ENCODE measurements around the gene SASH1. TPM values are rescaled to one million over a fixed set of nuclear protein-coding genes. Genes with fewer than 3 reads are reported as not detected.

SASH1 gene
- polyA plus RNA-seq, 1 donor: 30.2 TPM

GRCh38 chr6:148521158-148521557 is 178.5 kb downstream of the SASH1 start:
- no peak for DNase-seq

- DNase-seq: no peak
Observed at GRCh38 chr6:148521586-148521985, 178.9 kb downstream of the SASH1 start.

DNA sequence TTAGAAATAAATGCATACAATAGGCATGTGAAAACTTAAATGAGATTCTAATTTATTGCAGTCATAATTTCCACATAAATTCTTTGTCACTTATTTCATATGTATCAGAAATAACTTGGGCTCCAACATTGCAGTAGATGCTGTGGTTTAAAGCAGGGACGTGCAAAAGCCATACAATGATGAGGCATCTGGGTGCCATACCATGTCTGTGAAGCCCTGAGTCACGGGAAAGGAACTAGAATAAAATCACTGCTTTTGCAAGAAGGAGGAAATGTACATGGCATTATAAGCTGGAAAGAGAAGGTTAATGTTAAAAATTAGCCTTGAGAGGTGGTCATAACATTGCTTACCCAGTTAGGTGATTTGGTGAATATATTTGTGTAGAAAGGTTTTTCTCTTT is 180.4 kb downstream of the SASH1 start:
- DNase-seq: no peak

- DNase-seq: no peak
Observed at GRCh38 chr6:148523551-148523950, 180.9 kb downstream of the SASH1 start.

DNA sequence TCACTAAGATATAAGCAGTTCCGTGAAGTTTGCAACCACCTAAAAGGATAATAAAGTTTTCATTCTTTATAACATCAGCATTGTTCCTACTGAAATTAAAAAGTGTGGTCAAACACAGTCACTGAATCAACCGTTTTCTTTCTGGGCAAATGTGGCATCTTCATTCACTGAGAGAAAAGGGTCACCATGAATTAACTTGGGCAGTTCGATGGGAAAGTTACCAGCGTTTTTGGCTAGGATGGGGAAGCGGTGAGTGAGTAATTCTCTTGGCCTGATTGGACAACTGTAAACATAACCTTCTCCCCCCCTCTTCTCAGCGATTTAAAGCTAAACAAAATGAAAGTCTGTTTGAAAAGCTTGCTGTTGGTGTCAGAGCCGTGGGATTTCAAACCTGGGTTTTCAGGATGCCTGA is 181.8 kb downstream of the SASH1 start:
- no peak for DNase-seq

DNA sequence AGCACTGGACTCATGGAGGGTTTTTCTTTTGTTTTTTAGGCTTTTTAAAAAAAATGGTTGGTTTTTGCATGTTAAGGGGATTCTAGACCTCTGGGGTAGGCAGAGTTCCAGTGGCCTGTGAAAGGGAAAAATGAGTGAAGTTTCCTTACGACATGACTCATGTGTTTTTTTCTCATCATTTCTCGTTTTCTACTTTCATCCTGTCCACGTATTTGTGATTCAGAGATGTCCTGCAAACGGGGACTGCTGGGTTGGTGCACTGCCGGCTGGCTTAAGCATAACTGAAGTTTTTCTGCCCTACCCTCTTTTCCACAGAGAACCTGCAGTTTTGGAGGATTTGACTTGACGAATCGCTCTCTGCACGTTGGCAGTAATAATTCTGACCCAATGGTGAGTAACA is 182.3 kb downstream of the SASH1 start:
- no peak for DNase-seq

DNA sequence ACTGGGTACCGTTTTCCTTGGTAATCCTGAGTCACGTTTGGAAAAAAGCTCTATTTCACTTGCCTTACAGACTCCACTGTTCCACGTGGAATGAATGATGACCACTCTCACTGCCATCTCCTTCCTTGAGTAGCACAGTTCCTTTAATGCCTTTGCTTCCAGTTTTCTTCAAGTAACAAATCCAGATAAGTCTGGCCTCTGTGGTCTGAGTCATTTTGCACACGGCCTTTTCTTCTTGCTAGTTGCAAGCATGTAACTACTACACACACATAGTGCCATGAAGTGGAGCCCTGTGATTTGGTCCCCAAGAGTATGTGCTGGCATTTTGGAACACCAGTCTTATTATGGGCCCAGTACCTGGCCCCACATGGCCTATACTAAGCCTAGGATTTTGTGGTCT is 182.8 kb downstream of the SASH1 start:
- DNase-seq: no peak

- no peak for DNase-seq
Observed at GRCh38 chr6:148526145-148526544, 183.5 kb downstream of the SASH1 start.

- no peak for DNase-seq
Observed at GRCh38 chr6:148528292-148528691, 185.7 kb downstream of the SASH1 start.

DNA sequence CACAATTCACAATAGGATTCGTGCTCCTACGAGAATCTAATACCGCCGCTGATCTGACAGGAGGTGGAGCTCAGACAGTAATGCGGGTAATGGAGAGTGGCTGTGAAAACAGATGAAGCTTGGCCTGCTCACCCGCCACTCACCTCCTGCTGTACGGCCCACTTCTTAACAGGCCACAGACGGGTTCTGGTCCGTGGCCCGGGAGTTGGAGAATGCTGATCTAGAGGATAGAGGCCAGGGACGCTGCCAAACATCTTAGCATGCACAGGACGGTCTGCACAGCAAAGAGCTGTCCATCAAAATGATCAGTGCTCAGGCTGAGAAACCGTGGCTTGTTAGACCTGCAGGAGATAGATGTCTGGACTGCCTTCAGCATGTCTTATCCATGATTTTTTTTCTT is 186.4 kb downstream of the SASH1 start:
- no peak for DNase-seq

DNA sequence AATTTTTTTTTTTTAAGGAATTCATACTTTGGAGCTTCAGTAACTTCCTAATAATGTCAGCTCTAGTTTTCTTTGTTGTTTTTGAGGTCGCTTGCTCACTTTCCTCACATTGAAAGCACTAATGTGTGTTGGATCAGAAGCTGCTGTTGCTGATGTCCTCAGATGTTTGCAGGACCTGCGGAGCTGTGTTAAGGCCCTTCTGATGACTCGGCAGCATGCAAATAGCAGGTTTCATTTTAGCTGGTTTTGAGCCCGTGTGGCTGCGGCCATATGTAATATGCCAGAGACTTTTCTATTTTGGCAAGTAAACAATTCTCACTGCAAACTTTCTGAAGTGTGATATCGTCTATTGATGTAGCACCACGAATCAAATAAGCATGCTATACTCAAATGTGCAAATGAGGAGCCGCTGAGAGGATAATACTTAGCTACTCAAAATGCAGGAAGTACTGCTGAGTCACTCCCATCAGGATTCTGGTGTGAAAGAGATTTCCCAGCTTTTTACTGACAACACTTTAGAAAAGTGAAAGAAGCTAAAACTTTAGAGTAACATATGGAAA is 187.8 kb downstream of the SASH1 start:
- no peak for DNase-seq

DNA sequence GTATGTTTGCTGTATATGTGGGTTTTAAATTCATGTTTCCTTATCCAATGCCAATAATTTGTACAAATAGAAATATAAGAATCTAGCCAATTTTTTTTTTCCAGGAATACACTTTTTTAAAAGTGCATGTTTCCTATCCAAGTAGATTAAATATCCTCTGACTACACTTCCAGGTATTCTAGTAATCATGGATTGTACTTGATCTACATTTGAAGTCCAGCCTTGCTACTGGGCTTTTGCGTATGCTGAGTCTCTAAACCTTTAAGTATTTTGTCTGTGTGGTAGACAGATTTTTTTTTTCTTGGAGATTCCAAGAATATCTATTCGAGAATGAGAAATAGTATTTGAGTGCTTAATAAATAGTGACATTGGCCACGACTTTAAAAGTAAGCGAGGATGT is 188.3 kb downstream of the SASH1 start:
- DNase-seq: no peak

GRCh38 chr6:148532698-148533097 is 190.1 kb downstream of the SASH1 start:
- DNase-seq: no peak

DNA sequence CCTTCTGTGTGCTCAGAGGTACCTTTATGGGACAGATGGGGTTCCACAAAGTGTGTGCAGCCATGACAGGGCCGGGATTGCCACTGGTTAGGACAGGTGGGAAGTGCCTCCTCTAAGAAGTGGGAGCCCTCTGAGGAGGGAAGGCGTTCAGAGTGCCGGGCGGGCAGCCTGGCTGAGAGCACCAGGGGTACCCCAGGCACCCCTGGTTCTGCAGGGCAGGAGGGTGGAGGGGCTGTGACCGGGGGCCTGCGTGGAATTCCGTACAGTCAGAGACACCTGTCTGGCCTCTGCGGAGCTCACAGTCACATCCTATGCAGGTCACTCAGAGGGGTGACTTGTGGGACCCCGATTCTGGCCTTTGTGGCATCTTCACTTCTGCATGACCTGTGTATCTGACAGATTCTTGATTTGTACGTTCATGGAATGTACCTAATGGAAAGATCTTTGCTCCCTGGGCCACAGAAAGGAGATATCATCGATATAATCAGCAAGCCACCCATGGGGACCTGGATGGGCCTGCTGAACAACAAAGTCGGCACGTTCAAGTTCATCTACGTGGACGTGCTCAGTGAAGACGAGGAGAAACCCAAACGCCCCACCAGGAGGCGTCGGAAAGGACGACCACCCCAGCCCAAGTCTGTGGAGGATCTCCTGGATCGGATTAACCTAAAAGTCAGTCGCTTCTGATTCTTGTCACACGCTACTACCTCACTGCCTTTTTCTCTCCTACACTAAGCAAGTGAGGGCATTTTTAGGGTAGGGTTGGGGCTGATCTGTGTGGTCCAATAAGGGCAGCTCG is 190.9 kb downstream of the SASH1 start:
- no peak for DNase-seq

- DNase-seq: no peak
Observed at GRCh38 chr6:148534871-148535270, 192.2 kb downstream of the SASH1 start.

DNA sequence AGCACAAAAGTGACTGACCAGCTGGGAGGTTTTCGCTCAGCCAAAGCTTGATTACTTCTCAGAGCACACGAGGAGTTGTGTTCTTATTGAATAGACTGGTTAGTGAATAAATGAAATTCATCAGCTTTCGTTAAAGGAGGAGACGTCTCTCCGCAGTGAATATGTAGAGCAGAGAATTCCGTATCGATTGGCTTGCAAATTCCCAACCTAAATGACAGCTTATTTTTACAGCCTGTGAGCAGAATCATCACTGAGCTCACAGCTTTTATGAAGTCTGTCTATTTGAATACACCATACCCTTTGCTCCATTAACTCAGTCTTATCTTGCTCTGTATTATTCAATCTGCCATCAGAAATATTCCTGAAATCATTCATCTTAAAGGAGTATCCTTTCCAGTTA is 192.7 kb downstream of the SASH1 start:
- no peak for DNase-seq

DNA sequence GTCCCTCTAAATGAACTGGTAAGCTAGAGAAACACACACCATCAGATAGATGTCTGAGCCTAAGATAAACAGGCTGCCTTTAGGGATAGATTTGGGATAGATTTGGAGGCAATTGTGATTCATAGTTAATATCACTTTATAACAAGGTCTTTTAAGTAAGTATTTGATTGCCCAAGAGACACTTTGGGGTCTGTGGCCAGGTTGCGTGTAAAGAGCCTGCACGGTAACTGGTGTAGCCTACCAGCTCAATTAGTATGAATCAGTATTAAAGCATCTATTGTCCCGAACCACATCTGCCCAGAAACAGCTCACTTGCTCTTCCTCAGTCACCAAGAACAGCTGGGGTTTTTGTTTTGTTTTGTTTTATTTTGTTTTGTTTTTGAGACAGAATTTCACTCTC is 193.3 kb downstream of the SASH1 start:
- DNase-seq: no peak

DNA sequence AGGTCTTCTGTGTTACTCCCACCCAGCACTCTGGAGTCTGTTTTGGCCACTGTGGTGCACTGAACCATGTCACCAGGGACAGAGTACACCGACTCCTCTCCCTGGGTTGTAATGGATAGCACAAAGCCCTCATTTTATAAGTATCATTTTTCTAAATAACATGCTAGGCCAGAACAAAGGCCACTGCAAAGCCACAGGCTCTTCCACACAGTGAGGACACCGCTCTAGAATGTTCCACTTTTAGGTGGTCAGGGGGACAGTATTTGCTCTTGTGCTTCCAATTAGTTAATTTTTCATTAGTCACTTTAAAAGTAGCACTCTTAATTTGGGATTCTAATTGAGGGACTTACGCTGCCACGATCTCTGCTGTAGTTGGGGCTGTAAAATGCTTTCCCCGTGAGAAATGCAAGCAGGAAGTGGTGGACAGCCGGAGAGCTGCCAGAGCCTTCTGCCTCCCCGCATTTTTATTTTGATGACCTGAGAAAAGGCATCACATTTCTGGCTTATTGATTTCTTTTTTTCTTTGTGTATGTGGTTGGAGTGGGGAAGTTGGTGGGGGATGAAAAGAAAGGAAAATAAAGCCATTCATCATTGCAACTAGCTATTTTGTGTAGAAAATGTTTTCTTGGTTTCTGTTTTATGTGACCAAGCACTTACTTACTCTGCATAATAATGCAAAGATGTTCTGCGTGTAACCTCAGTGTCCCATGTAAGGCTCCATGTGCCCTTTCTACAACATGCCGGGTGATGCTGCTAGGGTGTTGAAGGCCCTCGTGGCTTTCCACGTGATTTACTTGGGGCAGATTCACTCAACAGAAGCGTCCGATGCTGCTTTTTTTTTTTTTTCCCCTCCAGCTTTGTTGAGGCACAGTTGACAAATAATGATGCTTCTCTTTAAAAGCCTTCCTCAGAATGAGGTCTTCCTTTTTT is 195.9 kb downstream of the SASH1 start:
- peak; percentile 59 for DNase-seq

DNA sequence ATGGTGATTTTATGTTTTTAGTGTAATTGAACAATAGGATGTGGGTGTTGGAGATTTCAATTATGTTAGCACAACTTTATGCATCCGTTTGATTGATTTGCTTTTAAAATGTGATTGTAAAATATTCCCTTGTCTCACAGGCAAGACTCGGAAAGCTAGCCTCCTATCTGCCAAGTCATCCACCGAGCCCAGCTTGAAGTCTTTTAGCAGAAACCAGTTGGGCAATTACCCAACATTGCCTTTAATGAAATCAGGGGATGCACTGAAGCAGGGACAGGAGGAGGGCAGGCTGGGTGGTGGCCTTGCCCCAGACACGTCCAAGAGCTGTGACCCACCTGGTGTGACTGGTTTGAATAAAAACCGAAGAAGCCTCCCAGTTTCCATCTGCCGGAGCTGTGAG is 200.9 kb downstream of the SASH1 start:
- DNase-seq: no peak

GRCh38 chr6:148544421-148544820 is 201.8 kb downstream of the SASH1 start:
- no peak for DNase-seq

- DNase-seq: no peak
Observed at GRCh38 chr6:148545901-148546300, 203.3 kb downstream of the SASH1 start.

DNA sequence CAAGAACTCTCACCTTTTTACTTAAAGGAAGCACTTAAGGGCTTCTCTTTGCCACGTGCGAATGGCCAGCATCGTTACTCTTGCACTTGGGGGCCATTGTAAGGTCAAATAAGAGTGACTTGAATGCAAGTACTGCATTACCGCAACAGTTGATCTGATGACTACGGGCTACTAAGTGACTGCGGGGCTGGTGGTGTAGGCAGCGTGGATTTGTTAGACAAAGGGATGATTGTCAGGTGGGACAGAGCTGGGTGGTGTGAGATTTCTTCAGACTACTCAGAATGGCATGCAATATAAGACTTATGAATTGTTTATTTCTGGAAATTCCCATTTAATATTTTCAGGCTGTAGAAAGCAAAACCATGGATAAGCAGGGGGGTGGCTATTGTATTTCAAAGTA is 204.5 kb downstream of the SASH1 start:
- DNase-seq: no peak

Measured in left kidney (tissue), 2 donors.